SK-N-SH treated with all-trans-retinoic acid at 6 μM for 48 hours (cell line): ENCODE measurements around the gene SRRM2.

Experiments used
- ATAC-seq: fragments of 200-7000 bp; cut with Tn5 transposase; 3 replicates; pipeline ENCODE4 v1.9.1; 2020; ENCODE audit warnings: mild to moderate bottlenecking, moderate library complexity
- ARNTL ChIP-seq: fragments of 450-650 bp; formaldehyde crosslinking; IDR thresholded peaks from 2 replicates; pipeline ENCODE4 v1.5.0; 2020; ENCODE audit warnings: low read depth, mild to moderate bottlenecking, moderate library complexity, borderline replicate concordance
- BACH2 ChIP-seq: fragments of 250-450 bp; sonication (Bioruptor Pico); IDR thresholded peaks from 2 replicates; pipeline ENCODE4 v1.9.0; 2021; ENCODE audit warnings: mild to moderate bottlenecking, borderline replicate concordance
- CSDC2 ChIP-seq: fragments of 250-450 bp; sonication (Bioruptor Pico); IDR thresholded peaks from 2 replicates; pipeline ENCODE4 v1.5.0; 2020; ENCODE audit warnings: mild to moderate bottlenecking, moderate library complexity
- ESRRG ChIP-seq: fragments of 250-450 bp; sonication (Bioruptor Pico); IDR thresholded peaks from 2 replicates; pipeline ENCODE4 v1.6.1; 2021; ENCODE audit warnings: mild to moderate bottlenecking
- GLIS3 ChIP-seq: fragments of 250-450 bp; sonication (Bioruptor Pico); IDR thresholded peaks from 2 replicates; pipeline ENCODE4 v1.5.0; 2020; ENCODE audit warnings: mild to moderate bottlenecking, moderate library complexity
- ISL1 ChIP-seq: fragments of 250-450 bp; sonication (Bioruptor Pico); IDR thresholded peaks from 2 replicates; pipeline ENCODE4 v2.1.2; 2022; ENCODE audit warnings: mild to moderate bottlenecking, moderate library complexity
- OSR1 ChIP-seq: fragments of 250-450 bp; sonication (Bioruptor Pico); IDR thresholded peaks from 2 replicates; pipeline ENCODE4 v1.8.0; 2022; ENCODE audit warnings: moderate library complexity, mild to moderate bottlenecking, inconsistent platforms
- PPARA ChIP-seq: fragments of 250-450 bp; sonication (Bioruptor Pico); IDR thresholded peaks from 2 replicates; pipeline ENCODE4 v1.5.0; 2020; ENCODE audit warnings: mild to moderate bottlenecking, borderline replicate concordance
- RARB ChIP-seq: fragments of 250-450 bp; sonication (Bioruptor Pico); IDR thresholded peaks from 2 replicates; pipeline ENCODE4 v1.8.0; 2021; ENCODE audit warnings: mild to moderate bottlenecking, moderate library complexity
- SNAI2 ChIP-seq: fragments of 250-450 bp; sonication (Bioruptor Pico); IDR thresholded peaks from 2 replicates; pipeline ENCODE4 v1.5.0; 2020; ENCODE audit warnings: mild to moderate bottlenecking, moderate library complexity
- TCF4 ChIP-seq: fragments of 250-450 bp; sonication (Bioruptor Pico); IDR thresholded peaks from 2 replicates; pipeline ENCODE4 v1.8.0; 2021; ENCODE audit warnings: mild to moderate bottlenecking, moderate library complexity, borderline replicate concordance
- ZC3H10 ChIP-seq: fragments of 250-450 bp; sonication (Bioruptor Pico); IDR thresholded peaks from 2 replicates; pipeline ENCODE4 v1.5.1; 2021; ENCODE audit warnings: mild to moderate bottlenecking, moderate library complexity
- ZFP3 ChIP-seq: fragments of 250-450 bp; sonication (Bioruptor Pico); IDR thresholded peaks from 2 replicates; pipeline ENCODE4 v1.5.0; 2020; ENCODE audit warnings: mild to moderate bottlenecking, moderate library complexity
- ZFP30 ChIP-seq: fragments of 450-650 bp; formaldehyde crosslinking; IDR thresholded peaks from 2 replicates; pipeline ENCODE4 v1.5.0; 2022; ENCODE audit warnings: mild to moderate bottlenecking, moderate library complexity
- ZNF565 ChIP-seq: fragments of 450-650 bp; formaldehyde crosslinking; conservative IDR thresholded peaks from 2 replicates; pipeline ENCODE4 v1.5.0; 2020; ENCODE audit warnings: low read depth, mild to moderate bottlenecking, moderate library complexity
- ZNF70 ChIP-seq: fragments of 450-650 bp; formaldehyde crosslinking; IDR thresholded peaks from 2 replicates; pipeline ENCODE4 v1.5.0; 2020; ENCODE audit warnings: mild to moderate bottlenecking, moderate library complexity
- ZNF8 ChIP-seq: fragments of 450-650 bp; formaldehyde crosslinking; IDR thresholded peaks from 2 replicates; pipeline ENCODE4 v1.5.0; 2020; ENCODE audit warnings: mild to moderate bottlenecking, moderate library complexity
- TF ChIP-seq, protein P1 (sequence below): fragments of 250-450 bp; sonication (Bioruptor Pico); IDR thresholded peaks from 2 replicates; pipeline ENCODE4 v1.5.1; 2020; ENCODE audit warnings: low read depth, mild to moderate bottlenecking, moderate library complexity
- TF ChIP-seq, protein P2 (sequence below): fragments of 250-450 bp; sonication (Bioruptor Pico); IDR thresholded peaks from 2 replicates; pipeline ENCODE4 v1.5.1; 2021; ENCODE audit warnings: mild to moderate bottlenecking, moderate library complexity
- TF ChIP-seq, protein P3 (sequence below): fragments of 250-450 bp; sonication (Bioruptor Pico); IDR thresholded peaks from 2 replicates; pipeline ENCODE4 v1.8.0; 2021; ENCODE audit warnings: low read depth, mild to moderate bottlenecking, moderate library complexity, borderline replicate concordance
- TF ChIP-seq, protein P4 (sequence below): fragments of 250-450 bp; sonication (Bioruptor Pico); IDR thresholded peaks from 2 replicates; pipeline ENCODE4 v1.8.0; 2020; ENCODE audit warnings: mild to moderate bottlenecking, moderate library complexity, borderline replicate concordance

Gene SRRM2

DNA sequence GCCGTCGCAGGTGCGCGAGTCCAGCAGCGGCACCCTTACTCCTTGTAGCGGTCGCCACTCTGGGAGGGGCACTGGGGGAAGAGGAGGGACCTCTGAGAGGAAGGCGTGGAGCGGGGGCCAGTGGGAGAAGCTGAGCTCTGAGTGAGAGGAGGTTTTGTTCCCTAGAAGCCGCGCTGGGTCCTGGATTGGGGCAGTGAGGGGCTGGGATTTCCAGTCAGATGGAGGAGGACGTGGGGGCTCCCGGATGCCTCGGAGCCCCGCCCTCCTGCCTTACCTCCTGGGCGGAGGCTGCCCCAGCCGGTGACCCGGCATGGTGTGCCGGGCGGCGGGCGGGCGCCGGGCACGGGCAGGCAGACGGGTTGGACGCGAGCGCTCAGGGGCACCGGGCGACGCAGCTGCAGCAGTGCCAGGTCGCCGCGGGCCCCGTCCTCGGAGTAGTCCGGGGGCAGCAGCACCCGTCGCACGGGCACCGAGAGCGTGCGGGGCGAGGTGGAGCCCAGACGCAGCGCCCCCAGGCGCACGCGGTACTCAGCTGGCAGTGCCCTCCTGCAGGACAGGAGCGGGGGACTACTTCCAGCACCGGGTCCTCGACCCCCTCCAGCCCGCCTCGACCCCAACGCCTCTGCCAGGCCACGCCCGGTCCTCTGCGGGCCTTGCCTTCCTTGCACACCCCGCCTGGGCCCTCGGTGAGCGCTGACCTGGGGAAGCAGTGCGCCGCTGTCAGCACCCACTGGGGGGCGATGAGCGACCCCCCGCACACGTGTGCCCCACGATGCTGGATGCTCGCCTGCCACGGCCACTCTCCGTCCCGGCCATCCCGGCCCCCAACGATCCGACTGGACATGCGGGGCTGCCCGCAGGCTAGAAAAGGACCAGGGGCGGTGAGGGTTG lies 32.9 kb downstream of the SRRM2 start (continued):
- TF ChIP-seq ZNF8 (CRISPR knock-in tag) (no peak), ARNTL (CRISPR knock-in tag) (no peak), SNAI2 (CRISPR knock-in tag) (no peak), ZC3H10 (CRISPR knock-in tag) (no peak)
- TF ChIP-seq, protein P1, sequence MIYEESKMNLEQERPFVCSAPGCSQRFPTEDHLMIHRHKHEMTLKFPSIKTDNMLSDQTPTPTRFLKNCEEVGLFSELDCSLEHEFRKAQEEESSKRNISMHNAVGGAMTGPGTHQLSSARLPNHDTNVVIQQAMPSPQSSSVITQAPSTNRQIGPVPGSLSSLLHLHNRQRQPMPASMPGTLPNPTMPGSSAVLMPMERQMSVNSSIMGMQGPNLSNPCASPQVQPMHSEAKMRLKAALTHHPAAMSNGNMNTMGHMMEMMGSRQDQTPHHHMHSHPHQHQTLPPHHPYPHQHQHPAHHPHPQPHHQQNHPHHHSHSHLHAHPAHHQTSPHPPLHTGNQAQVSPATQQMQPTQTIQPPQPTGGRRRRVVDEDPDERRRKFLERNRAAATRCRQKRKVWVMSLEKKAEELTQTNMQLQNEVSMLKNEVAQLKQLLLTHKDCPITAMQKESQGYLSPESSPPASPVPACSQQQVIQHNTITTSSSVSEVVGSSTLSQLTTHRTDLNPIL (CRISPR knock-in tag): no peak
- TF ChIP-seq, protein P2, sequence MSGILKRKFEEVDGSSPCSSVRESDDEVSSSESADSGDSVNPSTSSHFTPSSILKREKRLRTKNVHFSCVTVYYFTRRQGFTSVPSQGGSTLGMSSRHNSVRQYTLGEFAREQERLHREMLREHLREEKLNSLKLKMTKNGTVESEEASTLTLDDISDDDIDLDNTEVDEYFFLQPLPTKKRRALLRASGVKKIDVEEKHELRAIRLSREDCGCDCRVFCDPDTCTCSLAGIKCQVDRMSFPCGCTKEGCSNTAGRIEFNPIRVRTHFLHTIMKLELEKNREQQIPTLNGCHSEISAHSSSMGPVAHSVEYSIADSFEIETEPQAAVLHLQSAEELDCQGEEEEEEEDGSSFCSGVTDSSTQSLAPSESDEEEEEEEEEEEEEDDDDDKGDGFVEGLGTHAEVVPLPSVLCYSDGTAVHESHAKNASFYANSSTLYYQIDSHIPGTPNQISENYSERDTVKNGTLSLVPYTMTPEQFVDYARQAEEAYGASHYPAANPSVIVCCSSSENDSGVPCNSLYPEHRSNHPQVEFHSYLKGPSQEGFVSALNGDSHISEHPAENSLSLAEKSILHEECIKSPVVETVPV (CRISPR knock-in tag): no peak
- TF ChIP-seq, protein P3, sequence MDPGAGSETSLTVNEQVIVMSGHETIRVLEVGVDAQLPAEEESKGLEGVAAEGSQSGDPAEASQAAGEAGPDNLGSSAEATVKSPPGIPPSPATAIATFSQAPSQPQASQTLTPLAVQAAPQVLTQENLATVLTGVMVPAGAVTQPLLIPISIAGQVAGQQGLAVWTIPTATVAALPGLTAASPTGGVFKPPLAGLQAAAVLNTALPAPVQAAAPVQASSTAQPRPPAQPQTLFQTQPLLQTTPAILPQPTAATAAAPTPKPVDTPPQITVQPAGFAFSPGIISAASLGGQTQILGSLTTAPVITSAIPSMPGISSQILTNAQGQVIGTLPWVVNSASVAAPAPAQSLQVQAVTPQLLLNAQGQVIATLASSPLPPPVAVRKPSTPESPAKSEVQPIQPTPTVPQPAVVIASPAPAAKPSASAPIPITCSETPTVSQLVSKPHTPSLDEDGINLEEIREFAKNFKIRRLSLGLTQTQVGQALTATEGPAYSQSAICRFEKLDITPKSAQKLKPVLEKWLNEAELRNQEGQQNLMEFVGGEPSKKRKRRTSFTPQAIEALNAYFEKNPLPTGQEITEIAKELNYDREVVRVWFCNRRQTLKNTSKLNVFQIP: no peak

DNA sequence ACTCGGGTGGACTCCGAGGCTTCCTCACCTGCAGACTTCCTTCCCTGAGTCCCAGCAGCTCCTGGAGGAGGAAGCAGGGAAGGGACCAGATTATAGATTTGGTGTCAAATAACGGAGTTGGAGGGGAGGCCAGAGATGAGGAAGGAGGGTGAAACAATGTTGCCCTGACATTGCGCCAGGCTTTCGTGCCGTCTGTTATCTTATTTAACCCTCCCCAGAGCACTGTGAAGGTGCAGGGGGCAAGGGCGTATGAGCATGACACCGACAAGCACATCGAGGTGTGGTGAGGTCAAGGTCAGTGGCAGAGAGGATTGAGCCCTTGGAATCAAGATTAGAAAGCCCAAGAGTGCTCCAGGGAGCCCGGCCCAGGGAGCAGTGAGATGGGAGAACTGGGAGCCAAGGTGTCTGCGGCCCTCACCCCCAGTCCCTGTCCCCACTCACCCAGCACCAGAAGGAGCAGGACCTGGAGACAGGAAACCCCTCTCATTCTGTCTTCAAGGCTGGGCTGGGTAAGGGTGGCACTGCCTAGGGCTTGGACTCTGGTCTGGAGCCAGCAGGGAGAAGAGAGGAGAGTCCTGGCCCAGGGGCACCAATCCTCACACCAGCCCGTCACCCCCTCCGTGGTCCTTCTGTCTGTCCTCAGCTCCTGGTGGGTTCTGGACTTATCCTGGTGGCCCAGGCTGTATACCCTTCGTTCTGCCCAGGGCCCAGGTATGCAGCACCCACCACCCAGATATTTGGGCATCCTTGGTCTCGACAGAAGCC lies 33.8 kb downstream of the SRRM2 start:
- TF ChIP-seq ZNF8 (CRISPR knock-in tag) (no peak), ZFP3 (no peak), OSR1 (CRISPR knock-in tag) (no peak), CSDC2 (CRISPR knock-in tag) (no peak), ZFP30 (CRISPR knock-in tag) (no peak), ISL1 (CRISPR knock-in tag) (no peak), ZC3H10 (CRISPR knock-in tag) (no peak), ARNTL (CRISPR knock-in tag) (no peak), ESRRG (CRISPR knock-in tag) (no peak), GLIS3 (CRISPR knock-in tag) (no peak), ZNF565 (CRISPR knock-in tag) (no peak), ZNF70 (CRISPR knock-in tag) (no peak)
- TF ChIP-seq, protein P3: no peak
- no peak; the same call in 2 of the 3 replicates for ATAC-seq

DNA sequence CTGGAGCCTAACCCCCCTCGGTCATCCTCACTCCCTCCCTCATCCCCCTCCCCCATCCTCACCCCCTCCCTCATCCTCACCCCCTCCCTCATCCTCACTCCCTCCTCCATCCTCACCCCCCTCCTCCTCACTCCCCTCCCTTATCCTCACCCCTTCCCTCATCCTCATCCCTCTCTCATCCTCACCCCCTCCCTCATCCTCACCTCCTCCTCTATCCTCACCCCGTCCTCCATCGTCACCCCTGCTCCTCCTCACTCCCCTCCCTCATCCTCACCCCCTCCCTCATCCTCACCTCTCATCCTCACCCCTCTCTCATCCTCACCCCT lies 34.4 kb downstream of the SRRM2 start:
- no peak for ATAC-seq
- TF ChIP-seq ZNF565 (CRISPR knock-in tag) (no peak), ZNF70 (CRISPR knock-in tag) (no peak), ZFP30 (CRISPR knock-in tag) (no peak), ZNF8 (CRISPR knock-in tag) (no peak), SNAI2 (CRISPR knock-in tag) (no peak), TCF4 (no peak), BACH2 (no peak), GLIS3 (CRISPR knock-in tag) (no peak), OSR1 (CRISPR knock-in tag) (no peak), ARNTL (CRISPR knock-in tag) (no peak)

DNA sequence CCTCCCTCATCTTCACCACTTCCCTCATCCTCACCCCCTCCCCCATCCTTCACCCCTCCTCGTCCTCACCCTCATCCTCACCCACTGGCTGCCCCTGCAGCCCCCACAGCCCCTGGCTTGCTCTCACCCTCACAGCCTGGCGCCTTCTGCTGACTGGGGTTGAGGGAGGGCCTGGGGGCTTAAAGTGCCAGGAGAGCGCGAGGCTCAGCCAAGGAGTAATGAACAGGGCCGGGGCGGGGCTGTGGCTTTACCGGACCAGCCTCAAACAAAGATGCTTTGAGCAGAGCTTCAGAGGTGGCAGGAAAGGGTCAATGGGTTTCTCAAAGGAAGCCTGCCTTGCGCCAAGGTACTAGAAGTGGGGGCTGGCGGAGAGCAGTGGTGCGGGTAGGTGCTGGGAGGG lies 35.0 kb downstream of the SRRM2 start, which contains the start of gene PRSS33:
PRSS33 (minus strand) TSS at position 155 of the 400 bp plus-strand sequence. CDS start 1,013 bp downstream, outside the sequence.
- TF ChIP-seq CSDC2 (CRISPR knock-in tag) (no peak), ZFP30 (CRISPR knock-in tag) (no peak), SNAI2 (CRISPR knock-in tag) (no peak), BACH2 (no peak)
- ATAC-seq: no peak

DNA sequence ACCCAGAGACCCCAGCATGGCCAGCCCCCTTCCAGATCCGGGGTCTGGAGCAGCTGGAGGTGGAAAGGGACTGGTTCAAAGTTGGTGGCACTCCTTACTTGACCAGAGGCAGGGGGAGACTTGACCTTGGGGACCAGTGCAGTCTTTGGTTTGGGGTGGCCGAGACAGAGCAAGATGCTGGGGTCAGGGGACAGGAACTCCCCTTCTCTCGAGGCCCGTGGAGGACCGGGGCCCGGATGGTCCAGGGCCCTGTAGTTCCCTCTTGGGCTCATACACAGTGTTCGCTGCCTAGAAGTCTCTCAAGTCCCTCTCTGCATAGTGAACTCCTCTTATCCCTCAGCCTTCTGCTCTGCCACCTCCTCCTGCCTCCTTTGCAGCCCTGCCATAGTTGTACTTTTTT lies 35.5 kb downstream of the SRRM2 start:
- no peak for ATAC-seq
- no peak for TF ChIP-seq GLIS3 (CRISPR knock-in tag)
- TF ChIP-seq PPARA (CRISPR knock-in tag): no peak
- TF ChIP-seq, protein P4, sequence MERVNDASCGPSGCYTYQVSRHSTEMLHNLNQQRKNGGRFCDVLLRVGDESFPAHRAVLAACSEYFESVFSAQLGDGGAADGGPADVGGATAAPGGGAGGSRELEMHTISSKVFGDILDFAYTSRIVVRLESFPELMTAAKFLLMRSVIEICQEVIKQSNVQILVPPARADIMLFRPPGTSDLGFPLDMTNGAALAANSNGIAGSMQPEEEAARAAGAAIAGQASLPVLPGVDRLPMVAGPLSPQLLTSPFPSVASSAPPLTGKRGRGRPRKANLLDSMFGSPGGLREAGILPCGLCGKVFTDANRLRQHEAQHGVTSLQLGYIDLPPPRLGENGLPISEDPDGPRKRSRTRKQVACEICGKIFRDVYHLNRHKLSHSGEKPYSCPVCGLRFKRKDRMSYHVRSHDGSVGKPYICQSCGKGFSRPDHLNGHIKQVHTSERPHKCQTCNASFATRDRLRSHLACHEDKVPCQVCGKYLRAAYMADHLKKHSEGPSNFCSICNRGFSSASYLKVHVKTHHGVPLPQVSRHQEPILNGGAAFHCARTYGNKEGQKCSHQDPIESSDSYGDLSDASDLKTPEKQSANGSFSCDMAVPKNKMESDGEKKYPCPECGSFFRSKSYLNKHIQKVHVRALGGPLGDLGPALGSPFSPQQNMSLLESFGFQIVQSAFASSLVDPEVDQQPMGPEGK (CRISPR knock-in tag): no peak
- TF ChIP-seq, protein P3: no peak
- no peak for TF ChIP-seq ZNF8 (CRISPR knock-in tag)
- no peak for TF ChIP-seq RARB
